HPDE6-E6E7 (cell line): ENCODE results near the gene KCNQ1.

Source experiments
- DNase-seq: peaks from one replicate; pipeline ENCODE4 v3.0.0; 2011; ENCODE audit warnings: missing footprints; ENCODE audit errors: extremely low spot score

KCNQ1 gene

DNA sequence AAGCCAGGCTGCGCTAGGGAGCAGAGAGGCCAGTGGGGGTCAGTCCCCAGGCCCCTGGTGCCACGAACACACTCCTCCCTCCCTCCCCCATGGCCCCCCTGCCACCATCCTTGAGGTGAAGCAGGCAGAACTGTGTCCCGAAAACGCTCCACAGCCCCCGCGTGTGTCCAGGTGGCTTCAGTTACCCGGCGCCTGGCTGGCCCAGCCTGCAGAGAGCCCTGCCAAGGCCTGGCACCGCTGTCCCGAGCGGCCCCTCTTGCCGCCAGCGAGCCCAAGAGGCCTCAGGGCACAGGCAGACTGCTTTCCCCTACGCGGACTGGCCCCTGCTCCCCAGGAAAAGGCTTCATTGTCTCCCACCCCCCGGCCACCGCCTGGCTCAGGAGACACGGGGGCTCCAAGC, 413.1 kb downstream of the KCNQ1 start:
- no peak for DNase-seq

DNA sequence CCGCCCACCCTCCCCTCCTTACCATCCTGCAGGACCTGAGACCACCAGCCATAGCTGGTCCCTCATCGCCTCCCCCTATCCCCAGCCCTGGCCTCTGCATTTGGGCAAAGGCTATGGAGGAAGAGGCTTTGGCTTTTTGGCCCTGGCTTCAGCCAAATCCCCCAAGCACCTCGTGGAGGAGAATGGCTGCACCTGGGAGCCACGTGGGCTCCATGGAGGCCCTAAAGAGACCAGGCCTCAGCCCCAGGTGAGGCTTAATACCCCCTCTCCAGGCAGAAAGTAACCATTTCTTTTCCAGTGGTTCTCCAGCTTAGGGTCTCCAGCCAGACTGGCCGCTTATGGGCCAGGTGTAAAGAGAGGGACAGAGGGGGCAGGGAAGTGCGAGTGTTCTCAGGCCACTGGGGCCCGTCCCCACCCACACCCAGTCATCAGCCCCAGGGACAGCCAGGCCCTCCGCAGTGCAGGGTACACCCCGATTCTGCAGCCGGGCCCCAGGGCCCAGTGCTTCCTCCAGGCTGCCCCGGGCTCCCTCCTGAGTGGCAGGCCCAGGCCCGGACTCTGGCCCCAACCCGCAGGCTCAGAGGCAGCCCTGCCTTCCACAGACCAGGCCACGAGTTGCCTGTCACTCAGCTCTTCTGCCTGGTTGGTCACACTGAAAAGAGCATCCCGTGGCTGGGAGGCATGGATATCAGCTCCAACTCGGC, 414.3 kb downstream of the KCNQ1 start:
- no peak for DNase-seq

- DNase-seq: no peak
These were observed 414.9 kb downstream of the KCNQ1 start for GRCh38 chr11:2859699-2860037.

DNA sequence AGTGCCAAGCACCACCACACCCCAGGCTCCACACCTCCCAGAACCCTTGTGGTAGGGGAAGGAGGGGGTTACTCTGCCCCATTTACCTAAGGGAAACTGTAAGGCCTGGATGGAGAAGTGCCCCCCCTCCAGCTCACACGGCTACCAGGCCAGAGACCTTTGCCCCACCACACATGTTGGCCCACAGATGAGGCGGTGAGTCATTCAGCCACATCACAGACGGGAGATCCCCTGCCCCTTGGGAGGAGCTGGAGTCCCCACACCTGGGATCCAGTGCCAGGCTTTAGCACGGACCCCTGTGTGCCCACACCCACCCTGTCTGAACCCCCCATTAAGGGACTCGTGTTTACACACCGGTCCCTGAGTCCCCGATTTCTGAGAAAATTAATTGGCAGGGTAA, 415.8 kb downstream of the KCNQ1 start:
- DNase-seq: peak; percentile 22

DNA sequence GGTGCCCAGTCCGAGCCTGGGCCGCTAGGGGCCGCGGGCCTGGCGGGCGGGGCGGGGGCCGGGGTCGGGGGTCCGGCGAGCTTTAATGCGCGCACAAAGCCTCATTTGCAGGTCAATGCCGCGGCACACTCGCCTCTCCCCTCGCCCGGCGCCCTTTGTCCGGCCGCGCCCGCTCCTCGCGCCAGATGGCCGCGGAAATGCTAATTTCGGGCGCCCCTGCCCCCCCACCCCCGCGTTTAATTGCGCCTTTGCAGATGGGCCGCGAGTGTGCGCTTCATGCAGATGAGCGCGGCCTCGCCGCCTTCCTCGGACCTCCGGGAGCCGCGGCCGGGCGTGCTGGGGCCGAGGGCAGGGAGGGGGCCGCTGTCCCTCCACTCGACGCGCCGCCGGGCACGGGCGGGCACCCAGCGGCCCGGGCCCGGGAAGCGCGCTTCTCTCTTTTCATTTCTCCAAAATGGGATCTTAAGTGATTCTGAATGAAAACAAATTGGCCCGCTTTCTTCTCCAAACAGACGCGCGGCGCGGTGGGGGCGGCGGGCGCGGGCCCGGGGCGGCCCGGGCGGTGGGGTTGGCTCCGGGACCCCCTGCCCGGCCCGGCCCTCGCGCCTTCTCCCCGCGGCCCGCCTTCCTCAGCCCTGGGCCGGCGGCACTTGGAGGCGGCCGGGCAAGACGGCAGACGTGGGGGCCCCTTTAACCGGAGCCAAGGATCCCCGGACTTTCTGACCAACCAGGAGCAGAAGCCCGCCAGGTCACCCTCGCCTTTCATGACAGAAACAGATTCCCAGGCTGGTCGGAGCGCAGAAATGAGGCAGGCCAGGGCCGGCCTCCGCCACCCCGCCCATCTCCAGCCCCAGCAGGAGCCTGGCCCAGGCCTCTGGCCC, 417.8 kb downstream of the KCNQ1 start:
- DNase-seq: no peak

DNA sequence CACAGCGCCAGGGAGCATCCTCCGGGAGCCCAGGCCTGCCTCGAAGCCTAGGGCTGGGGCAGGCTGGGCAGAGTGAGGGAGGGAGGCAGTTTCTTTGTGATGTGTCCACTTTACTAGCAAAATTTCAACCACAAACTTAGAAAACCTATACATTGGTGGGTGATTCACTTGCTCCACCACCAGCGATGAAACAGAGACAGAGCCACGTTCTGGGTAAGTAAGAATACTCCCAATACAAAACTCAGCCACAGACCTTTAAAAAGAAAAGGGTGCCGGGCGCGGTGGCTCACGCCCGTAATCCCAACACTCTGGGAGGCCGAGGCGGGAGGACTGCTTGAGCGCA, 418.4 kb downstream of the KCNQ1 start:
- no peak for DNase-seq

GRCh38 chr11:2864901-2865300, 420.1 kb downstream of the KCNQ1 start:
- no peak for DNase-seq

GRCh38 chr11:2865922-2866577, 421.2 kb downstream of the KCNQ1 start:
- DNase-seq: no peak

GRCh38 chr11:2867142-2867541, 422.3 kb downstream of the KCNQ1 start:
- DNase-seq: no peak

- DNase-seq: no peak
These were observed 423.1 kb downstream of the KCNQ1 start for GRCh38 chr11:2867722-2868505.

- DNase-seq: no peak
These were observed 423.8 kb downstream of the KCNQ1 start for GRCh38 chr11:2868506-2869133.

GRCh38 chr11:2869134-2869526, 424.3 kb downstream of the KCNQ1 start:
- DNase-seq: no peak

DNA sequence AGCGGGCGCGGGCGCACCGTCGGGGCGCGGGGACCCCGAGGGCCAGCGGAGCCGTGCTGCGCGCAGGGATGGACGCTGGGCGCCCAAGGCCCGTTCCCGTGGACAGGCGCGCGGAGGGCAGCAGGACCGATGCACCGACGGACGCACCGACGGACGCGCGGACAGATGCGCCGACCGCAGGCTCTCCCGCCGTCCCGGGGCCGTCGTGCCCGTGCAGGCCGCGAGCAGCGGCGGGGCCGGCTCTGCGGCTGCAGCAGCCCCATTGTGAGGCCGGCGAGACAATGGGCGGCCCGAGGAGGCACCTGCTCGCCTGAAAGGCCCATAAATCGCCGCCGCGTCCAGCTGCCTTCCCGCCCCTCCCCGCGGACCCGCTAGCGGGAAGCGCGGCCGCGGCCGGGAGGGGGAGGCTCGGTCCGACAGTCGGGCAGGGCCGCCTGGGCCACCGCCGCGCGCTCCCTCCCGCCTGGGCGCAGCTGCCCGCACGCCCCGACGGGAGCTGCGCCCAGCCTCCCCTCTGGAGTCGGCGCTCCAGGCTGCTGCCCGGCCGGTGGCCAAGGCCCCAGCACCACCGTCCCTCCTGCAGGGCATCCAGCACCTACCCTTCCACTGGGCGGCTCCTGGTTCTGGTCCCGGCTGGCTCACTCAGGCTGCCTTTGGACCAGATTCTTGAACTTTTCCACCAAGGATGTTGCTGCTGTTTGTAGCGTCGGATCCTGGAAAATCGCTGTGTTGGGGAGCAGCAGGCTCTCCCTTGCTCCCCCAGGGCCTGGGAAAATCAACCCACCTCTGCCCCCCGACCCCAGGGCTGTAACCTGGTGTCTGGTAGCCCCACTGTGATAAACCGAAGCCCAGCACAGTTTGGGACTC, 425.0 kb downstream of the KCNQ1 start:
- no peak for DNase-seq

DNA sequence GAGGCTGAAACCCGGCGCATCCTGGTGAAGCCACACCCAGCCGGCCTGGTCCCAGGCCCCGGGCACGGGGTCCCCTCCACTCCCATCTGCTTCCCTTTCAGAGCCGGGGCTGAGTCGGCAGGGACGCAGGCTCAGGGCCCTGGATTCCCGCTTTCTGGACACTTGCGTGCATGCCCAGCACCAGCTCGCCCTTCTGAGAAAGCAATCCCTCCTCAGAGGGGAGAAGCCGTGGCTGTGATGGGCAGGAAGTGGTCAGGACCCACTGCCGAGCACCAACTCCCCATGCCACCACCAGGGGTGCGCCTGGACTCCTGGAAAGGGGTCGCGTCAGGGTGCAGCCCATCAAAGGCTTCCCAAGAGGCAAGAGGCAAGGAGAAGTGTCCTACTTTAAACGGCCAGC, 425.7 kb downstream of the KCNQ1 start:
- no peak for DNase-seq

- DNase-seq: no peak
These were observed 426.3 kb downstream of the KCNQ1 start for GRCh38 chr11:2870969-2871680.

DNA sequence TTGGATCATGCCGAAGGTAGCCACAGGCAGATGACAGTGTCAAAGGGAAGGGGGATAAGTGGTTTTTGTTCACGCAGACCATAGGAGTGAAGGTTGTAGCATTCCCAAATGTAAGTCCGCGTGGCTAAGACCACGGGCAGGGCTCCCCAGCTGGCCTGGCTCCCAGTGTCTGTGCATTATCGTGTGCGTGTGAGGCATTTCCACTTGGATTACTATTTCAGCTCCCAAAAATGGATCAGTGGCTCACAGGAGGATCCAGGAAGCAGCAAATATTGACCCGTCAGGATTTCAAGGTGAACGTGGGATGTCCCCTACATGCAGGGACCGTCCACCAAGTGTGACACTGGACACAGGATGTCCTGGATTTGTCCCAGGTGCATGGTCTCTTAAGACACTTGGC, 430.2 kb downstream of the KCNQ1 start:
- no peak for DNase-seq

DNA sequence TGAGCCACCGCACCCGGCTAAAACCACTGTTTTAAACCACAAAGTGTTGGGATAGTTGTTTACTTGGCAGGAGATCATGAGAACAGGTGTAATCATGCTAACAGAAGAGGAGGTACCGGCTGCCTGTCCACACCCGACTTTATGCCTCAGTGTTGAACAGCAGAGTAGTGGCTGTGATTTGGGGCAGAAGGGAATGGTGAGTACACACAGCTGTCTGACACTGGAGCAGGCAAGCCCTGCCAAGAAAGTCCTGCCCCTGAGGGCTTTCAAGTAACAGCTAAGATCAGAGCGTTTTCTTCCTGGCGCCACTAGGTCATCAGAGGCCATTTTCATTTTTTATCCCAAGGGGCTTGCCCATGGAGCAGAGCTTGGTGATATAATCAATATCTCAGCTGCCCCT, 432.7 kb downstream of the KCNQ1 start:
- DNase-seq: no peak

GRCh38 chr11:2878782-2879181, 434.0 kb downstream of the KCNQ1 start:
- no peak for DNase-seq

DNA sequence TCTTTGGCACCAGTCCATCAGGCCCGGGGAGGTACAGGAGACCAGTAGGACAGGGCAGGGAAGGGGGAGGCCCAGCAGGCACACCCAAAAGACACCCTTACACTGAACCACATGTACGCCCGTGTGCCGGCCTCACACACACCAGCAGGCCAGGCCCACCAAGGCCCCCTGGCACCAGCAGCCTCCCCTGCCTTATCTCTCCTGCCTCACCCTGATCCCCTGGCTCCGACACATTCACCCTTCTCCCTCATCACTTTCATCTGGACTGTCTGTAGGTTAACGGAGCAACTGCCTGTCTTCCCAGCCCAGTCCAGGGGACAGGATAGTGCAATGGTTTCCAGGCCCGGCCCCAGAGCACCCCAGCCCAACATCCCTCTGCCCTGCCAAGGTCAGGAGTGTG, 435.8 kb downstream of the KCNQ1 start:
- DNase-seq: no peak
